Measurements from ENCODE around the gene PUM2.

GRCh38 chr2:20199633-20200270 is 150.9 kb downstream of the PUM2 start:
- no peak for TF ChIP-seq HDGF (IDR thresholded peaks at IDR 0.05; ENCODE audit: borderline replicate concordance)
- TF ChIP-seq SP1 (IDR thresholded peaks at IDR 0.05) = no peak
- TF ChIP-seq TARDBP (IDR thresholded peaks at IDR 0.05) = no peak
- TF ChIP-seq FOXM1 (IDR thresholded peaks at IDR 0.05; ENCODE audit: borderline replicate concordance) = no peak
- no peak for TF ChIP-seq PKNOX1 (IDR thresholded peaks at IDR 0.05)
- no peak for TF ChIP-seq LEF1 (IDR thresholded peaks at IDR 0.05; ENCODE audit: borderline replicate concordance)
- no peak for TF ChIP-seq FOXK2 (IDR thresholded peaks at IDR 0.05)
- TF ChIP-seq ARNT (IDR thresholded peaks at IDR 0.05) = no peak
- no peak for TF ChIP-seq NFRKB (IDR thresholded peaks at IDR 0.05)
- no peak for TF ChIP-seq BHLHE40 (IDR thresholded peaks at IDR 0.05; ENCODE audit: borderline replicate concordance)
- no peak for TF ChIP-seq SUZ12 (IDR thresholded peaks at IDR 0.05)
